ENCODE results near the gene TMPRSS3.

TMPRSS3 gene

GRCh38 chr21:42332557-42333317 lies 63.1 kb downstream of the TMPRSS3 start:
- H3K27ac ChIP-seq, result no peak overlapping the region
- no peaks in the 10 kb centered on the region for H3K9me3 ChIP-seq
- H3K27me3 ChIP-seq, result no peaks in the 10 kb centered on the region
- no peak for TF ChIP-seq CTCF (IDR thresholded peaks at IDR 0.05)
- H3K36me3 ChIP-seq, result no peaks in the 10 kb centered on the region
- H3K4me1 ChIP-seq (ENCODE audit: control insufficient read depth in 1 of 2, insufficient read depth in 1 of 2, low read depth in 1 of 2, low read length in 1 of 2), result peaks cover 42 to 60% of the 10 kb centered on the region in 2 experiments
- H3K4me3 ChIP-seq (ENCODE audit: low read depth in 1 of 2, low read length in 1 of 2), result no peak overlapping the region

- Histone ChIP-seq H3K27ac (peak overlapping the region; percentile 58), H3K36me3 (no peaks in the 10 kb centered on the region), H3K9me3 (no peaks in the 10 kb centered on the region), H3K4me1 (ENCODE audit: control insufficient read depth in 1 of 2, insufficient read depth in 1 of 2, low read depth in 1 of 2, low read length in 1 of 2) (peaks cover 41 to 63% of the 10 kb centered on the region in 2 experiments), H3K4me3 (ENCODE audit: low read depth in 1 of 2, low read length in 1 of 2) (no peak overlapping the region), H3K27me3 (no peaks in the 10 kb centered on the region)
- TF ChIP-seq CTCF (IDR thresholded peaks at IDR 0.05), result no peak
Observed at GRCh38 chr21:42331660-42332059, 64.2 kb downstream of the TMPRSS3 start.

- H3K27me3 ChIP-seq, result no peaks in the 10 kb centered on the region
- H3K36me3 ChIP-seq, result no peaks in the 10 kb centered on the region
- H3K4me1 ChIP-seq (ENCODE audit: control insufficient read depth in 1 of 2, insufficient read depth in 1 of 2, low read depth in 1 of 2, low read length in 1 of 2), result peaks cover 41 to 64% of the 10 kb centered on the region in 2 experiments
- peak overlapping the region; percentile 58 for H3K27ac ChIP-seq
- no peaks in the 10 kb centered on the region for H3K9me3 ChIP-seq
- no peak for TF ChIP-seq CTCF (IDR thresholded peaks at IDR 0.05)
- H3K4me3 ChIP-seq (ENCODE audit: low read depth in 1 of 2, low read length in 1 of 2), result no peak overlapping the region
Observed at GRCh38 chr21:42330380-42331371, 65.2 kb downstream of the TMPRSS3 start.

- Histone ChIP-seq H3K27ac (no peak overlapping the region), H3K27me3 (no peaks in the 10 kb centered on the region), H3K36me3 (no peaks in the 10 kb centered on the region), H3K4me3 (ENCODE audit: low read depth in 1 of 2, low read length in 1 of 2) (no peak overlapping the region), H3K4me1 (ENCODE audit: control insufficient read depth in 1 of 2, insufficient read depth in 1 of 2, low read depth in 1 of 2, low read length in 1 of 2) (peaks cover 45 to 55% of the 10 kb centered on the region in 2 experiments), H3K9me3 (no peaks in the 10 kb centered on the region)
- TF ChIP-seq CTCF (IDR thresholded peaks at IDR 0.05), result no peak
Observed at GRCh38 chr21:42324896-42325295, 71.0 kb downstream of the TMPRSS3 start.
